H9 (cell line): Measurements from ENCODE around the gene S1PR5. TPM values are rescaled to one million over a fixed set of nuclear protein-coding genes. Genes with fewer than 3 reads are reported as not detected.

ENCODE experiments used
- DNase-seq: peaks from one replicate; pipeline ENCODE4 v3.0.0-alpha.2; 2017
- H2AFZ ChIP-seq: one replicate; pipeline ENCODE4 v1.6.1; 2013; ENCODE audit warnings: mild to moderate bottlenecking, low read length, control low read depth, moderate library complexity
- H2AK5ac ChIP-seq: 2 replicates; pipeline ENCODE4 v1.6.1; 2013; ENCODE audit warnings: low read length, control low read depth, mixed read lengths; ENCODE audit not compliant: insufficient read length
- H2BK120ac ChIP-seq: one replicate; pipeline ENCODE4 v1.6.1; 2013; ENCODE audit warnings: low read depth, mild to moderate bottlenecking, low read length, control low read depth, inconsistent platforms; ENCODE audit not compliant: poor library complexity, severe bottlenecking
- H2BK12ac ChIP-seq: 2 replicates; pipeline ENCODE4 v1.6.1; 2013; ENCODE audit warnings: low read length, control low read depth, mixed read lengths, low read depth; ENCODE audit not compliant: insufficient read length
- H2BK15ac ChIP-seq: 2 replicates; pipeline ENCODE4 v1.6.1; 2013; ENCODE audit warnings: low read depth, low read length, control low read depth
- H2BK20ac ChIP-seq: one replicate; pipeline ENCODE4 v1.6.1; 2013; ENCODE audit warnings: low read depth, mild to moderate bottlenecking, low read length, control low read depth, inconsistent platforms; ENCODE audit not compliant: poor library complexity, severe bottlenecking
- H2BK5ac ChIP-seq: 2 replicates; pipeline ENCODE4 v1.6.1; 2013; ENCODE audit warnings: low read length, control low read depth, mixed read lengths; ENCODE audit not compliant: insufficient read length
- H3K14ac ChIP-seq: 2 replicates; pipeline ENCODE4 v1.6.1; 2013; ENCODE audit warnings: low read length, control low read depth; ENCODE audit not compliant: insufficient read depth
- H3K18ac ChIP-seq: 2 replicates; pipeline ENCODE4 v1.6.1; 2013; ENCODE audit warnings: low read depth, mild to moderate bottlenecking, mixed read lengths, low read length, control low read depth; ENCODE audit not compliant: insufficient read length
- H3K23ac ChIP-seq: 2 replicates; pipeline ENCODE4 v1.6.1; 2013; ENCODE audit warnings: low read length, control low read depth, mixed read lengths, low read depth; ENCODE audit not compliant: insufficient read length
- H3K23me2 ChIP-seq: 2 replicates; pipeline ENCODE4 v1.6.1; 2013; ENCODE audit warnings: low read depth, mild to moderate bottlenecking, mixed read lengths, low read length, control low read depth; ENCODE audit not compliant: insufficient read length, poor library complexity, severe bottlenecking
- H3K27ac ChIP-seq: 2 replicates; pipeline ENCODE4 v1.5.1; 2013; ENCODE audit warnings: low read length, control low read depth, mixed read lengths, low read depth; ENCODE audit not compliant: insufficient read length
- H3K27me3 ChIP-seq: 2 replicates; pipeline ENCODE4 v1.6.1; 2013; ENCODE audit warnings: low read length, control low read depth, inconsistent platforms; ENCODE audit not compliant: insufficient read depth
- H3K4ac ChIP-seq: 2 replicates; pipeline ENCODE4 v1.6.1; 2013; ENCODE audit warnings: low read depth, mild to moderate bottlenecking, control low read depth, inconsistent platforms, low read length, moderate library complexity
- H3K4me1 ChIP-seq: 2 replicates; pipeline ENCODE4 v1.6.1; 2013; ENCODE audit warnings: low read length, control low read depth, inconsistent platforms; ENCODE audit not compliant: insufficient read depth
- H3K4me2 ChIP-seq: 2 replicates; pipeline ENCODE4 v1.6.1; 2013; ENCODE audit warnings: low read length, control low read depth, mixed read lengths; ENCODE audit not compliant: insufficient read length, insufficient read depth
- H3K56ac ChIP-seq: 2 replicates; pipeline ENCODE4 v1.6.1; 2013; ENCODE audit warnings: low read depth, mild to moderate bottlenecking, mixed read lengths, low read length, control low read depth; ENCODE audit not compliant: insufficient read length
- H3K79me1 ChIP-seq: 2 replicates; pipeline ENCODE4 v1.6.1; 2013; ENCODE audit warnings: low read depth, mild to moderate bottlenecking, moderate library complexity, low read length, control low read depth, inconsistent platforms; ENCODE audit not compliant: insufficient read depth, poor library complexity, severe bottlenecking
- H3K79me2 ChIP-seq: 2 replicates; pipeline ENCODE4 v1.6.1; 2013; ENCODE audit warnings: low read length, control low read depth, inconsistent platforms; ENCODE audit not compliant: insufficient read depth
- H3K9ac ChIP-seq: 2 replicates; pipeline ENCODE4 v1.6.1; 2013; ENCODE audit warnings: low read length, control low read depth, mixed read lengths; ENCODE audit not compliant: insufficient read length; ENCODE audit errors: extremely low read depth
- H3K9me3 ChIP-seq: one replicate; pipeline ENCODE4 v1.6.1; 2013; ENCODE audit warnings: low read depth, low read length, inconsistent platforms; ENCODE audit not compliant: control insufficient read depth
- H3T11ph ChIP-seq: one replicate; pipeline ENCODE4 v1.6.1; 2013; ENCODE audit warnings: mild to moderate bottlenecking, low read length, control low read depth, inconsistent platforms
- H4K20me1 ChIP-seq: one replicate; pipeline ENCODE4 v1.6.1; 2013; ENCODE audit not compliant: control insufficient read depth, insufficient read length, insufficient read depth
- H4K5ac ChIP-seq: 2 replicates; pipeline ENCODE4 v1.6.1; 2013; ENCODE audit warnings: low read depth, mild to moderate bottlenecking, mixed read lengths, low read length, control low read depth; ENCODE audit not compliant: insufficient read length
- H4K8ac ChIP-seq: replicated peaks from 2 replicates; pipeline ENCODE4 v1.6.1; 2013; ENCODE audit warnings: low read length, control low read depth, mixed read lengths, low read depth; ENCODE audit not compliant: insufficient read length
- H4K91ac ChIP-seq: 2 replicates; pipeline ENCODE4 v1.6.1; 2013; ENCODE audit warnings: low read depth, mild to moderate bottlenecking, moderate library complexity, mixed read lengths, low read length, control low read depth; ENCODE audit not compliant: insufficient read length
- H3K27ac Mint-ChIP-seq, 3 experiments: 2 replicates in 2 of 3; 3 replicates in 1 of 3; pipeline ENCODE4 v1.8.0; 2020 to 2021; ENCODE audit warnings: mixed read lengths in 3 of 3, mild to moderate bottlenecking in 1 of 3, moderate library complexity in 1 of 3
- H3K27me3 Mint-ChIP-seq: 2 replicates; pipeline ENCODE4 v1.8.0; 2021; ENCODE audit warnings: low read depth, mild to moderate bottlenecking, moderate library complexity, mixed read lengths
- H3K36me3 Mint-ChIP-seq, 3 experiments: 2 replicates in 2 of 3; 3 replicates in 1 of 3; pipeline ENCODE4 v1.8.0; 2020 to 2021; ENCODE audit warnings: low read depth in 3 of 3, mixed read lengths in 3 of 3; ENCODE audit not compliant: insufficient read depth in 1 of 3
- H3K4me1 Mint-ChIP-seq, 2 experiments: 2 replicates each; pipeline ENCODE4 v1.8.0; 2020; ENCODE audit warnings: mixed read lengths in 2 of 2
- H3K4me3 Mint-ChIP-seq, 2 experiments: 2 replicates in 1 of 2; 3 replicates in 1 of 2; pipeline ENCODE4 v1.8.0; 2020 to 2021; ENCODE audit warnings: mild to moderate bottlenecking in 2 of 2, mixed read lengths in 2 of 2, moderate library complexity in 1 of 2
- H3K9me3 Mint-ChIP-seq, 2 experiments: 2 replicates in 1 of 2; 3 replicates in 1 of 2; pipeline ENCODE4 v1.8.0; 2020; ENCODE audit warnings: mild to moderate bottlenecking in 2 of 2, mixed read lengths in 2 of 2, moderate library complexity in 1 of 2
- WGBS: extraction: QIAGEN DNeasy Blood & Tissue Kit; methylation state at CpG from one replicate; pipeline ENCODE4 v1.1.7; 2013; ENCODE audit warnings: missing lambda C conversion rate, low lambda C conversion rate, mixed read lengths; ENCODE audit not compliant: insufficient read length; ENCODE audit errors: extremely low coverage; 5-methylcytosine and 5-hydroxymethylcytosine counted together
- total RNA-seq: library from RNA; stranded (reverse); gene quantifications from 2 replicates; pipeline ENCODE4 v1.2.1, GENCODE V29; 2021
- TF ChIP-seq, protein P1 (sequence below): fragments of 200-600 bp; sonication (generic); conservative IDR thresholded peaks from 3 replicates; pipeline ENCODE4 v1.8.0; 2021; ENCODE audit warnings: antibody characterized with exemption, mild to moderate bottlenecking

Gene S1PR5
- total RNA-seq, 1 experiment from 2014 or later: 8.1 TPM

DNA sequence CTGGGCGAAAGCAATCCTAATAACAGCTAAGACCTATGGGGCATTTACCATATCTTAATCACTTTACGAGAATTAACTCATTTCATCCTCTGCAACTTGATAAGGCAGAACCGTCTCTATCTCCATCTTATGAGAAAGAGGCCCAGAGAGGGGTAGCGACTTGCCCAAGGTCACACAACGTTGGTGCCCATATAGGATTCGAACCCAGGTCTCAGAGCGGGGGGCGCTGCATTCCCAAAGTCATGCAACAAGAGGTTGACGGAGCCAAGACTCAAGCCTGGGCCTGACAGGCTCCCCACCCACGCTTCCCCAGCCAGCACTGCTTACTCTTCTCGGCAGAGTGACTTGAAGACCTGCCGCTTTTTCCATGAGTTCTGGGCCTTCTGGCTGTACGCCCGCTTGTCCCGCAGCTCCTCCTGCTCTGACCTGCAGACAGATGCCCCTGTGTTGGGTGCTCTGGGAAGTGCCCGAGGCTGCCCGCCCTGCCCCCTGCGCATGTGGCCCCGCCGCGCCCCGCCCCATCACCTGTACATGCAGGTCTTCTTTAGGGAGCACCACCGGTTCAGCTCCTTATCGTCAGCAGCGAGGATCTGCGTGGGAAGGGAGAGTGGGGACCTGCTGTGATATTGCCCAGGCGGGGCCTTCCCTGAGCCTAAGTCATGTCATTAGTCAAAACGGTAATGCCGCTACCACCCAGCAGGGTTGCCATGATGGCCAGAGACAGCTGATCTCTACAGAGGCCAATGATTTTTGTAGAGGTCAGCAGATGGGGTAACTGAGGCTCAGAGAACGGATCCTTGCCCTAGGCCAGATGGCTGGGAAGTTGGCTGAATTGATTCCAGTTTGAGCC, 37.7 kb upstream of the S1PR5 start:
- no peak overlapping the region for H3K18ac ChIP-seq
- Mint-ChIP-seq H3K27ac (no peak overlapping the region), H3K9me3 (no peaks in the 10 kb centered on the region), H3K4me3 (no peak overlapping the region), H3K36me3 (peaks cover 34 to 92% (median 78%) of the 10 kb centered on the region in 3 experiments; a peak in 6 of 7 replicates), H3K27me3 (no peaks in the 10 kb centered on the region), H3K4me1 (no peaks in the 10 kb centered on the region)
- TF ChIP-seq, protein P1, sequence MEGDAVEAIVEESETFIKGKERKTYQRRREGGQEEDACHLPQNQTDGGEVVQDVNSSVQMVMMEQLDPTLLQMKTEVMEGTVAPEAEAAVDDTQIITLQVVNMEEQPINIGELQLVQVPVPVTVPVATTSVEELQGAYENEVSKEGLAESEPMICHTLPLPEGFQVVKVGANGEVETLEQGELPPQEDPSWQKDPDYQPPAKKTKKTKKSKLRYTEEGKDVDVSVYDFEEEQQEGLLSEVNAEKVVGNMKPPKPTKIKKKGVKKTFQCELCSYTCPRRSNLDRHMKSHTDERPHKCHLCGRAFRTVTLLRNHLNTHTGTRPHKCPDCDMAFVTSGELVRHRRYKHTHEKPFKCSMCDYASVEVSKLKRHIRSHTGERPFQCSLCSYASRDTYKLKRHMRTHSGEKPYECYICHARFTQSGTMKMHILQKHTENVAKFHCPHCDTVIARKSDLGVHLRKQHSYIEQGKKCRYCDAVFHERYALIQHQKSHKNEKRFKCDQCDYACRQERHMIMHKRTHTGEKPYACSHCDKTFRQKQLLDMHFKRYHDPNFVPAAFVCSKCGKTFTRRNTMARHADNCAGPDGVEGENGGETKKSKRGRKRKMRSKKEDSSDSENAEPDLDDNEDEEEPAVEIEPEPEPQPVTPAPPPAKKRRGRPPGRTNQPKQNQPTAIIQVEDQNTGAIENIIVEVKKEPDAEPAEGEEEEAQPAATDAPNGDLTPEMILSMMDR: peak; percentile 35; the same call in 2 of the 3 replicates
- no peaks in the 10 kb centered on the region for H3K27me3 ChIP-seq
- no peak overlapping the region for H4K91ac ChIP-seq
- H2AFZ ChIP-seq: no peak overlapping the region
- no peak overlapping the region for H4K8ac ChIP-seq
- H3K79me2 ChIP-seq: no peaks in the 10 kb centered on the region
- H3K9me3 ChIP-seq: no peaks in the 10 kb centered on the region
- no peak overlapping the region for H3T11ph ChIP-seq
- no peak overlapping the region for H2AK5ac ChIP-seq
- no peak overlapping the region for H2BK120ac ChIP-seq
- no peak overlapping the region for H3K14ac ChIP-seq
- no peak overlapping the region for H2BK5ac ChIP-seq
- H3K56ac ChIP-seq: no peak overlapping the region
- H3K27ac ChIP-seq: no peak overlapping the region
- no peak overlapping the region for H4K5ac ChIP-seq
- no peak overlapping the region for H2BK15ac ChIP-seq
- no peak overlapping the region for H2BK12ac ChIP-seq
- no peak for DNase-seq
- no peak overlapping the region for H3K9ac ChIP-seq
- H2BK20ac ChIP-seq: no peak overlapping the region
- H3K4me1 ChIP-seq: no peaks in the 10 kb centered on the region
- no peaks in the 10 kb centered on the region for H3K79me1 ChIP-seq
- no peak overlapping the region for H3K4ac ChIP-seq
- no CpG with 5 or more reads among the region's 30 CpGs for WGBS
- peaks cover 2% of the 10 kb centered on the region for H4K20me1 ChIP-seq
- no peaks in the 10 kb centered on the region for H3K23me2 ChIP-seq
- no peak overlapping the region for H3K23ac ChIP-seq
- no peak overlapping the region for H3K4me2 ChIP-seq
